VCaP (cell line): ENCODE data around the gene RNF157.
"Not testable (repeated sequence)": the region's sequence is repeated elsewhere in the genome, so short reads cannot be mapped to it uniquely, and the experiment has no call there.

Source experiments
- H3K27ac ChIP-seq: fragments of 450-650 bp; 2 replicates; pipeline ENCODE4 v1.5.1; 2017
- CTCF ChIP-seq: fragments of 450-650 bp; conservative IDR thresholded peaks from 2 replicates; pipeline ENCODE4 v1.5.1; 2017; ENCODE audit warnings: mild to moderate bottlenecking, moderate library complexity

Gene RNF157

DNA sequence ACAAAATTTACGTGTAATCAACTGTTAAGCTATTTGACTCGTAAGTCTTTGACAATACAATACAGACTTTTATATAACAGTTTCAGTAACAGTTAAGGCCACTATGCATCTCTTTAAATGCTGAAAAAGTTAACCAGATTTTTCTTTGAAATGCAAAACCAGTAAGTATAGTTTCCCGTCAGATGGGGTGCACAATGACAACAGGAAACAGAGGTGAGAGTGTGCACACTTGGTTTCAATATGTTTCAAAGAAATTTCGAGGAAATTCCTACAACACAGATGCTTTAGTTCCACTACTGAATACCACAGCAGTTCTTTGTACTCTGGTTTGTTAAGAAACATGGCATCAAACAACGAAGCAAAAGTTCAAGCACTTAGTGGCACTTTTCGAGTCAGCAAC is 48.4 kb downstream of the RNF157 start:
- no peak overlapping the region; the same call in 1 of the 2 replicates for H3K27ac ChIP-seq
- no peak for TF ChIP-seq CTCF

GRCh38 chr17:76189741-76190140 is 50.6 kb downstream of the RNF157 start:
- TF ChIP-seq CTCF, result no peak
- H3K27ac ChIP-seq, result no peak overlapping the region

- TF ChIP-seq CTCF, result no peak
Measured at GRCh38 chr17:76189247-76189646, 51.0 kb downstream of the RNF157 start.

DNA sequence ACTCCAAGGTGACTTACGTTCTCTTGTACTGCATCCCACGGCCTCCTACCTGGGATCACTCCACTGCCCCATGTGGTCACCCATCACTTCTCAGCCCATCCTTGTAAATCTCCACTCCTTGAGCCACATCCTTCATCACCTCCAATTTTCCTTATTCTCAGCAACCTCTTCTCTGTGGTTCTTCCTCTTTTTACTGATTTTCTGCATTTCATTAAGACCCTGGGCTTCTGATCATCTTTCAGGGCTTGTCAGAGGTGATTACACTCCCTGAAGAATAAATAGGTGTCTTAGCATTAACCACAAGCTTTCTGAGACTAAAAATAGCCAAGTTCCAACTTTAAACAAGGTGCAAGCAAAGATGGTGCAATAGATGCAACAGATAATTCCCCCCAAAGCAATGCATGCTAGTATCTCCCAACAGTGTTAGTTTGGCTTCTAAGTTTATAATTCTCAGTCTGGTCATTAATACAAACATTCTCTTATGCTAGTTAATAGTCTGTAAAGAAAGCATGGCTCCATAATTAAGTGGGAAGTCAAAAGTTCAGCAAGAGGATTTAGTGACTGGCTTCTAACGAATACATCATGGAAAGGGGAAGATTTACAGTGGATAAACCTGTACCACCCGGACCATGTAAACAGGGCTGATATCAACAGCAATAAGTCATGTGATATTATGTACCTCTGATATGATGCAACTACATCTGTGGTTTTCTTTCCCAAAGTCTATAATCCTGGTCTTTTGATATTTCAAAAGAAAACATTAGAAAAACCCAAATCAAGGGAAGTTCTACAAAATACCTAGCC is 51.9 kb downstream of the RNF157 start:
- no peak overlapping the region for H3K27ac ChIP-seq
- no peak for TF ChIP-seq CTCF

More at GRCh38 chr17:76189247-76189646, 51.0 kb downstream of the RNF157 start:
- no peak overlapping the region for H3K27ac ChIP-seq

DNA sequence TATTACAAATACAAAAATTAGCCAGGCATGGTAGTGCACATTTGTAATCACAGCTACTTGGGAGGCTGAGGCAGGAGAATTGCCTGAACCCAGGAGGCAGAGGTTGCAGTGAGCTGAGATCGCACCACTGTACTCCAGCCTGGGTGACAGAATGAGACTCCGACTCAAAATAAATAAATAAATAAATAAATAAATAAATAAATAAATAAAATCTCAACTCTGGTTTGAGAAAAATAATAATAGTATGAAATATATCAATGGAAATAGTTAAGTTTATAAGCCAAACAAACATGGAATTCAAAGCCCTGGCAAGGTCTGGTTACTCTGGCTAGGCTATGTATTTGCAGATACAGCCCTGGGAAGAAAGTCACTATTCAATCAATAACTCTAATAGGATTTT is 53.5 kb downstream of the RNF157 start:
- H3K27ac ChIP-seq, result not testable (repeated sequence)

DNA sequence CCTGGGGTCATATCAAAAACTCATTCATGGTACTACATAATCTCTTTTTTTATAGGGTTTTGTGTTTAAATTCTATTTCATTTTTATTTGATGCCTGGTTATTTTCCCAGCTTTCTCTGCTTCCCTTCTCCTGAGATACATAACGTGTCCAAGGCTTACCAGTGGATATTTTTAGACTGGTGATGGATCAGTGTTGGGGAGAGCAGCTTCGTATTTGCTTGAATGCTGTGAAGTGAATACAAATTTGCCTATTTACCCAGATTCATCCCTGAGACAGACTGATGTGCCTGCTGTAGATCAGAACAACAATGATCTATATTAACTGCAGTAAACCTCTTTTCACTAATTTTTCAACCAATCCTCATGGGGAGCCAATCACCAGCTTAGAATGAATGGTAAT is 56.0 kb downstream of the RNF157 start:
- TF ChIP-seq CTCF, result no peak
- no peak overlapping the region for H3K27ac ChIP-seq

DNA sequence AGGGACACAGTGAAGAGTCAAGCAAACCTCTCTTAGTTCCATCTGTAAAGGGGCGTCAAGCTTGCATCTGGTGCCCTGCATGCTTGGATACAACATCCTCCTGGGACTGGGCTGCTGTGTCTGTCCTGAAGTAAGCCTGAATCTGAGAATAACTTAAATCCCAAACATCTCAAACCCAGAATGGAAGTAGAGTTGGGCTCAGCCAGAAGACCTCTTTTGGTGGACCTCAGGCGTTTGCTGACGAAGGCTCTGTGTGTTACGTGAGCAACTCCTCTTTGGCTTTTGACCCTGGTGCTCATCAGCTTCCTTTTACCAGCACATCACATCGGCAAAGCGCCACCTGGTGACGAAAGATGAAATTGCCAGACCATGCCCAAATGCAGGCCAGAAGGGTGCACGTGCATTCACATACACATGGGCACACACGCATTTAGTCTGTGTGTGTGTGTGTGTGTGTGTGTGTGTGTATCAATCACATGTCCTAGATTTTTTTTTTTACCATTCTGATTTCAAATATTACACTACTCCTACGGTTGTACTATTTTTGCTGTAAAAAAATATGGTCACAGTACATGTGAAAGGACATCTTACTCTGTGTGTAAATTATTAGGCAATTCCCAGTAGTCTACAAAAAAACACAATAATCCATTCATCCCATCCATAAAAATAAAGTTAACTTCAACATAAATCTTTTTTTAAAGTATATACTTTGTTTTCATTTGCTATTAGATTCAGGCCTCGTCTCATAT is 58.1 kb downstream of the RNF157 start:
- peak overlapping the region; percentile 54; the same call in 1 of the 2 replicates for H3K27ac ChIP-seq
- TF ChIP-seq CTCF, result peak; percentile 94
